ENCODE data around the gene KDM3A.

KDM3A gene

DNA sequence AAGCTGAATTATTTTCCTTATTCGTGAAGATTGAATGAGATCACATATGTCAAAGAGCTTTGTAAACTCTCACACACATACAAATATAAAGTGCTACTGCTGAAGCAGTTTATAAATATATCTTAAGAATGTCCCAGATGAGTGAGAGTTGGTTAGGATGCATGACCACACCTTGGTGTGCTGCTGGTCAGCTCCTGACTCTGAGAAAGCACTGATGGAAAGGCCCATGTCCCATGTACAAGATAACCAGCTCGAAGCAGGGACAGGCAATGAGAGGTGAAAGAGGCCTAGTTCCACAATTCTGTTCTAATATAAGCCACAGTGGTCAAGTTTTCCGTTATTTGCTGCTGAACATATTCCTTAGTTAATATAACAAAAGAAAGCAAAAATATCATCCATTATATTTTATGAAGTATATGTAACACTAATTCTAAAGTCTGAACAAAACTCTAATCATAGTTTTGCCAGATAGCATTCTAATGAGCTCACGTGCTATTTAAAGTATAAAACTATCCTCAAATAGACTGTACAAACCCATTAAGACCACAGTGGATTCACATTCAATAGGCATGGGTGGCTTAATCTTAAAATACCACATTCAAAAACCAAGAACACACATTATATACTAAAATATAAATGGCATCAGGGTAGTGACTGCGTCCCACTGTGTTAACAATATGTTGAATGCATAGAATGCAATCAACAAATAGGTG is 72.9 kb downstream of the KDM3A start:
- no peak for DNase-seq

DNA sequence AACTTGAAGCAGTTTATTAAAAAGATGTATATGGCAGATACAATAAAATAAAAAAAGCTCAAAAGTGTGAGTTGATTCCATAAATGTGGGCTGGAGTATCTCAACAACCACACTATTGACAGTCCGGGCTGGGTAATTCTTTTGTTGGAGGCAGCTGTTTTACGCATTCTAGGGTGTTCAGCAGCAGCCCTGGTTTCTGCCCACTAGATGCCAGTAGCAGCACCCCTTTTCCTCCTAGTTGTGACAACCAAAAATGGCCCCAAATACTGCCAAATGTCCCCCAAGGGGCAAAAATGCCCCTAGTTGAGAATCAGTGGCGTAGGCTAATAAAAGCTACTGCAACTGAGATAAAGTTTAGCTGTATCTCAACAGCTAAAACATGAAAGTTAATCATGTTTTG is 77.3 kb downstream of the KDM3A start:
- DNase-seq = peak in 37 of 58 donors; percentile 1 to 57 (median 11)

DNA sequence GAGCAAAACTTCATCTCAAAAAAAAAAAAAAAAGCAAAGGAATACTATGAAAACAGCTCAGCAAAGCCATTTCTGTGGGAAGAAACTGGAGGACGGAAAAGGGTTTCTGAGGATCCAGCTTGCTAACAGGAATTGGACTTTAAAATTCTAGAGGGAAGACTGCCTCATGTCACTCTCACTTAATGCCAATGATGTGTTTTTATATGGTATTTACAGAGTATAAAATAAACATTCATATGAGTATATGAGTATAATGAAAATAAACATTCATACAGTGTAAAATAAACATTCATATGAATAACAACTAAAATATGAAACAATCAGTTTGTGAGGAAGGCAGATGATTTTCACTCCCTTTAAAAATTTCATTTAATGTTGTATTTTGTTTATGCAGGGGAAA is 78.2 kb downstream of the KDM3A start:
- DNase-seq = no peak

DNA sequence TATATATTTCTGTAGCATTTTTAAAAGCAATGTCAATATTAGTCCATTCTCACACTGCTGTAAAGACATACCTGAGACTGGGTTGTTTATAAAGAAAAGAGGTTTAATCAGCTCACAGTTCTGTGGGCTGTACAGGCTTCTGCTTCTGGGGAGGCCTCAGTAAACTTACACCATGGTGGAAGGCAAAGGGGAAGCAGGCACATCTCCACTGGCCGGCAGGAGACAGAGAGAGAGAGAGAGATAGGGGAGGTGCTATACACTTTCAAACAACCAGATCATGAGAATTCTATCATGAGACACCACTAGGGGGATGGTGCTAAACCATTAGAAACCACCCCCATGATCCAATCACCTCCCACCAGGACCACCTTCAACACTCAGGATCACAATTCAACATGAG is 79.0 kb downstream of the KDM3A start:
- DNase-seq = no peak

- DNase-seq = no peak
Observed at GRCh38 chr2:86521922-86522321, 80.8 kb downstream of the KDM3A start.

- DNase-seq = peak in 1 of 58 donors; percentile 13
Observed at GRCh38 chr2:86522711-86523110, 81.5 kb downstream of the KDM3A start.

GRCh38 chr2:86523491-86523890 is 82.3 kb downstream of the KDM3A start:
- no peak for DNase-seq

GRCh38 chr2:86525421-86526340 is 84.5 kb downstream of the KDM3A start:
- no peak for DNase-seq

GRCh38 chr2:86533589-86533988 is 92.4 kb downstream of the KDM3A start:
- no peak for DNase-seq

DNA sequence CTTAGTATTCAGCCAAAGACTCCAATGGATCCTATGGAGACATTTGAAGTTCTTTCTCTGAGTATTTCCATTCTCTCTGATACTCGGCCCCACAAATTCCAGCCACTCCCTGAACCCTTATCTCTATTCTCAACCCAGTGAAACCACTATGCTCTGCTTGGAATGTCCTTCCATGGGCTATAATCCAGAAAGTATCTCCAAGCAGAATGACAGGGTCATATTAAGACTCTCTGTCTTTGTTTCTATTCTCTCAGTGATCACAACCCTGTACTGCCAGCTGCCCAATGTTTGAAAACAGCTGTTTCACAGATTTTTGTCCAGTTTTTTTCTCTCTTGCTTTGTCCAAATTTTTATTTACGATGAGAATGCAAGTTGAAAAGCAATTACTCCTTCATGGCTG is 100.2 kb downstream of the KDM3A start:
- no peak for DNase-seq
